GM21723 (cell line): ENCODE data around the gene LRFN4.

ENCODE experiments used
- ATAC-seq: cut with Tn5 transposase; IDR thresholded peaks from one replicate; pipeline ENCODE4 v1.9.1; 2021; ENCODE audit warnings: mild to moderate bottlenecking, moderate library complexity; ENCODE audit not compliant: unreplicated experiment

LRFN4 gene

GRCh38 chr11:66857927-66858185 is 992 bp downstream of the LRFN4 start:
- no peak for ATAC-seq

- no peak for ATAC-seq
Measured at GRCh38 chr11:66858186-66858938, 1.5 kb downstream of the LRFN4 start.

DNA sequence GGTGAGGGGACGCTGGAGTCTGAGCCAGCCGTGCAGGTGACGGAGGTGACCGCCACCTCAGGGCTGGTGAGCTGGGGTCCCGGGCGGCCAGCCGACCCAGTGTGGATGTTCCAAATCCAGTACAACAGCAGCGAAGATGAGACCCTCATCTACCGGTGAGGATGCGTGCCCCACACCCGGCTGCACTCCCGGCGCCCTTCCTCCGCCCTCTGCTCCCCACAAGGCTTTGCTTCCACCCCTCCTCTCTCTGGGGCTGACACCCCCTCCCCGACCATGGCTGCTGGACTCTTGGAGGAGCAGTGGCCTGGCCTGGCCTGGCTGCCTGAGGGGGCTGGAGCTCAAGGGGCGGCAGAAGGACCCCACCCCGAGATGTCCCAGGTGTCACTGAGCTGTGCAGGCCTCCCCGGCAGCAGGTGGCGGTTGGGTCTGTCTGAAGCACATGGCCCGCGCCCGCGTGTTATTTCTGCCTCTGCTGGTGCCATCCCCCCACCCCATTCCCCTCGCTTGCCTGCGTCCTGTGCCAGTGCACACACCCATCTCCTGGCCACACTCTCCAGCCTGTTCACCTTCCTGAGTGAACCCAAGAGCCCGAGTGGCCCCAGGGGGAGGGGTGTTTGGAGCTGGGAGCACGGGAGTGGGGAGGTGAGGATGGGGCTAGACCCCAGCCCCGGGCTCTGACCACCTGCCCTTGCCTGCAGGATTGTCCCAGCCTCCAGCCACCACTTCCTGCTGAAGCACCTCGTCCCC is 2.2 kb downstream of the LRFN4 start:
- ATAC-seq = no peak

DNA sequence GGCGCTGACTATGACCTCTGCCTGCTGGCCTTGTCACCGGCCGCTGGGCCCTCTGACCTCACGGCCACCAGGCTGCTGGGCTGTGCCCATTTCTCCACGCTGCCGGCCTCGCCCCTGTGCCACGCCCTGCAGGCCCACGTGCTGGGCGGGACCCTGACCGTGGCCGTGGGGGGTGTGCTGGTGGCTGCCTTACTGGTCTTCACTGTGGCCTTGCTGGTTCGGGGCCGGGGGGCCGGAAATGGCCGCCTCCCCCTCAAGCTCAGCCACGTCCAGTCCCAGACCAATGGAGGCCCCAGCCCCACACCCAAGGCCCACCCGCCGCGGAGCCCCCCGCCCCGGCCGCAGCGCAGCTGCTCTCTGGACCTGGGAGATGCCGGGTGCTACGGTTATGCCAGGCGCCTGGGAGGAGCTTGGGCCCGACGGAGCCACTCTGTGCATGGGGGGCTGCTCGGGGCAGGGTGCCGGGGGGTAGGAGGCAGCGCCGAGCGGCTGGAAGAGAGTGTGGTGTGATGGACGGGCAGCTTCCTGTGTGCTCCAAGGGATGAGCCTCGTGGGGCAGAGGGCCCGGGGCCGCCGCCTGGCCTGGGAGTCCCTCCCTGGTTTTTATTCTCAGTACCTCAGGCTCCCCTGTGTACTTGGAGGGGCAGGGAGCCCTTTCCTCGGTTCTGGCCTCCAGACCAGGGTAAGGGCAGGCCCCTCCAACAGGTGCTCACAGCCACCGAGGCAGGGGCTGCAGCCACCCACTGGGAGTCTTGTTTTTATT is 3.0 kb downstream of the LRFN4 start:
- ATAC-seq = no peak

GRCh38 chr11:66860449-66860831 is 3.6 kb downstream of the LRFN4 start:
- no peak for ATAC-seq

GRCh38 chr11:66861038-66861773 is 4.3 kb downstream of the LRFN4 start:
- ATAC-seq = no peak

DNA sequence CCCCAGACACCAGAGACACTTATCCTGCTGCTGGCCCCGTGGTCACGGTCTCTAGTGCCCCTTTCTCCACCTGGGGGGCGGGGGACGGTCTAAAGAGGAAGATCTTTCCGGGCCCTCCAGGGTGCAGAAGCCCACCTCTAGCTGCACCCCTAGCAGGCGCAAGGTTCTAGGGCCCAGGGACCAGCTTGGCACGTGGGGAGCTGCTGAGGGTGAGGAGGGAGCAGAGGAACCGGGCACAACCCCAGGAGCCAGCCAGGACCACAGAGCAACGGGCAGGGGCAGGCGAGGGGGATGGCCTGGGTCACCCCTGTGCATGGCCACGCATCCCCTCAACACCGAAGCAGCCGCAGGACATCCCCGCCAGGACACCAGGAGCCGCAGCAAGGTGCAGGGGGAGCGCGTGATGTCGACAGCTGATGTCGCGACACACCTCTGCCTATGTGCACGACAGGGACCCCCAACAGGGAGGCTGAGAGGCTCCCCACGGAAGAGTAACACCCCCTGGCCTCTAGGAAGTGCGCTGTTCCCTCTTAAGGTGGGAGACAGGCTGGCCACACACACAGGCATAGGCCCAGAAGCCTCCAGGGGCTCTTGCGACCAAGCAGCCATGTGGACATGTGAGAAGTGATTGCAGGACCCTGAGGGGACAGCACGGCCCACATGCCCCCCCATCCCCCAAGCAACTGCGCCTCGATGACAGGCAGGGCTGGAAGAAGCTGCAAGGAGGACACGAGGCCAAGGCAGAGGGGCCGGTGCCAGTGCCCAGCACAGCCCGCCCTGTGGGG is 5.1 kb downstream of the LRFN4 start:
- ATAC-seq = no peak

DNA sequence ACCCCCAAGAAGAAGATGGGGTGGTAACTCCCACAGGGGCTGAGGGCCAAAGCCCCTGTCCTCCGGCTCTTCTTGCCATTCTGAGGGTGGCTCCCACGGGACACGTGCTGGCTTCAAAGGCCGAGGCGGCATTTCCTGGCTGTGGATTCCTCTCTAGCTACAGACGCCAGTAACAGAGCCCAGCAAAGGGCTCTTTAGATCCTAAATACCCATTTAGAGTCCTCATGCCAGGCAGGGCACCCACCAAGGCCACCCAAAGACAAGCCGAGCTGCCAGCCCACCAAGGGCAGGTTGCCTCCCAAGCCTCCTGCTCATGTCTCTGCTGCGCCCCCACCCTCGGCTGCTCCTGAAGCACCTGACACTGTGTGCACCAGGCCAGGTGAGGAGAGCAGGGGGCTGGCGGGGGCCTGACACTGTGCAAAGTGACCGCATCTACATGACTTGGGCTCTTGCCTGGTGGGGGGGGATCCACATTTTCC is 5.7 kb downstream of the LRFN4 start:
- ATAC-seq = no peak

- ATAC-seq = no peak
Measured at GRCh38 chr11:66863428-66864125, 6.7 kb downstream of the LRFN4 start.

DNA sequence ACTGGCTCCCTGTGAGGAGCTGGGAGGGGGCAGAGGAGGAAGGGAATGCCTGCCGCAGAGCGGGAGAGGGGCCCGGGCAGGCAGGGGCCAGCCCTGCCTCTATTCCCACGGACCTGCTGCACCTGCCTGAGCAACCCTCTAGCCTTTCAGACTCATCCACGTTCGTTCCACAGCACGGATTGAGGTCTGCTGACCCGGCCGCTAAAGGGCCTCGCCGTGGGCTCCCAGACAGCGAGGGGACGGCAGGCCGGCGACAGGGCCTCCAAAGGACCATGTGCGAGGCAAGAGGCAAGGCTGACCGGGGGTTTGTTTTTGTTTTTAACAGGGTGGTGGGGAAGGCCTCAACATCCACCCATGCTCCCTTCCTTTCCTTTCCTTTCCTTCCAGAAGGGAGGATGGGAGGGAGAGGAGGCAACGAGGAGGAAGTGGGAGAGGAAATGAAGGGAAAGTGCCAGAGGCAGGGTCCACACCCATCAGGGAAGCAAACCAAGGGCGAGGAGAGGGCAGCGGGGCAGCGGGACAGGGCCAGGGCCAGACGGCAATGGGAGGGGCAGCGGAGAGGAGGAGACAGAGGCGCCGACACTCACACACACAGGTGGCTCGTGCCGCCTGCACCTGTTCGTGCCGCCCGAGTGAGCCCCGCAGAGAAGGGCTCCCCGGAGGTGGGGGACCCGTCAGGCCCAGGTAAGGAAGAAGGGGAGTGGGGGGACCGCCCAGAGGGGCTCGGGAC is 7.5 kb downstream of the LRFN4 start:
- ATAC-seq = no peak

GRCh38 chr11:66864924-66865697 is 8.2 kb downstream of the LRFN4 start:
- no peak for ATAC-seq

GRCh38 chr11:66866007-66866406 is 9.1 kb downstream of the LRFN4 start:
- ATAC-seq = no peak

GRCh38 chr11:66866511-66866986 is 9.7 kb downstream of the LRFN4 start:
- no peak for ATAC-seq

DNA sequence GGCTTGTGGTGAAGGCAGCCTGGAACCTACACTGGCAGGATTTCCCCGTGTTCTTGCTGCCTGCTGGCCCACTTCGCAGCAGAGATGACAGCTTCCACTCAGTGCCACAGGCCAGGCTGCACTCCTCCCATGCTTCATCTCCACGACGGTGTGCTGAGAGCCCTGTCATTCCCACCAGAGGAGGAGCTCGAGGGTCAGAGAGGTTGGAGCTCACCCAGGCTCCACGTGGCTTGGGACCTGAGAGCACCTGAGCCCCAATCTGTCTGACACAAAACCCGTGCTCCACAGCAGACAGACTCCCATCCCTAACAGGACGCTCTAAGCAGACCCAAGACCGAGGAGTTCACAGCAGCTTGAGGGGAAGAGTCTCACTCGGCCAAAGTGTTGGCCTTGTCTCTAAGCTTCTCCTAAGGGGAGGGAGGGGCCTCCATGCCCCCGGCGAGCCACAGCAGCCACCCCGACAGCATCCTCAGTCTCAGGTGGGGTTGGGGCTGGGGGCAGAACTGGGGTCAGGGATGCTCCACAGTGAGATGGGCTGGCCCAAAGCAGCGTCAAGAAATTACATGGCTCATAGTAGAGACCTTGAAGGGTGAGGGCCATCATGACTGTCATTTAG is 10.7 kb downstream of the LRFN4 start:
- no peak for ATAC-seq

DNA sequence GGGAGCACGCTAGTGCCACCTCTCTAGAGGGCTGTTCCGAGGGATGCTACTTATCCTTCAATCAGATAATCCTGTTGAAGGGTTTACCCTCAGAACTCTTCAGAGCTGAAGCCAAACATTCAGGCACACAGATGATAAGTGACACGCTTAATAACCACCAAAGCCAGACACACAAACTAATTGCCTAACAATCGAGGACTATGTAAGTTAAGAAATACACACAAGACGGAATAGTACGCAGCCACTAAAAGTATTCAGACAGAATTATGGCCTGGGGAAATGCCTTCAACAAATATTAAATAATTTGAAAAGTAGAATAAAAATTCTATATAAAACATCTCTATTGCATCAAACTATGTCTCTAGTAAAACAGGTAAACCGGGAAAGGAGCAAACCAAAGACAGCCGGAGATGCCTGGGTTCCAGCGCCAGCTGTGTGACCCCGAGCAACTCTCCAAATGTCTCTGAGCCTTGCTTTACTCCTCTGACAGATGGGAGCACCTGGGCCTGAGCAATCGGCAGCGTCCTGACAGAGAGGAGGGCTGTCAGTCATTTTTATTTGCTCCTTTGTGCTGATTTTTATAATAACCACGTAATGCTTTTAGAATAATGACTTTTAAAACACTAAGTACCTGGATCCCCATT is 11.3 kb downstream of the LRFN4 start:
- ATAC-seq = no peak

DNA sequence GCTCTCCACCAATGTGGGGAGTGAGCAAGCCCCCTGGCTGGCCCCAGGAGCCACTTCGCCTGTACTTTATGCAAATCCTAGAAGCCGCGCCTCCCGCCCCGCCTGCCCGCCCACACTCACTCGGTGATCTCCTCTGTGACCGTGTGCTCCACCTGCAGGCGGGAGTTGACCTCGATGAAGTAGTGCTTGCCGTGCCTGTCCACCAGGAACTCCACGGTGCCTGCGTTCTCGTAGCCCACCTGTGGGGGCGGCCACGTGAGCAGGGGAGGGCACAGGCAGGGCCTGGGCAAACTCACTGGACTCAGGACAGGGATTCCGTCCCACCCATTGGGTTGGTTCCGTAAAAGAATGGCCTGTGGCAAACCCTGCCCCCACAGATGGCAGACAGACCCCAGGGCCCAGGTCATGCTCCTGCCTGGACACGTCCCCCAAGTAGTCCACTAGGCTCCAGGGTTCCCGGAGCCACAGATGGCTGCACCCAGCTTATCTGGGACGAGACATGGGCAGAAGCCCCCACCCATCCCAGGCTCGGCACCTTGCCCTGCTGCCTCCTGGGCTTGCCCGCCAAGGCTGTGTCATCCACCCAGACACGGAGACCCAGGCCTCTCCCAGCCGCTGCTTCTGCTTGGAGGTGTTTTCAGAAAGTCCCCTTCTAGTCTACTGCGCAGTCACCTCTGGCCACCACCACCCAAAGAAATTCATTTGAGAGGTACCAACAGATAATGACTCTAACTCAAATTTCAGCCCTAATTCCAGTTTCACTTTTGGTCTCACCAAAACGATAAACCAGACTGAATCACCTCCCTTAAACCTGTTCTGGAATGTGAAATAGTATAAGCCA is 12.1 kb downstream of the LRFN4 start:
- ATAC-seq = peak; percentile 71

DNA sequence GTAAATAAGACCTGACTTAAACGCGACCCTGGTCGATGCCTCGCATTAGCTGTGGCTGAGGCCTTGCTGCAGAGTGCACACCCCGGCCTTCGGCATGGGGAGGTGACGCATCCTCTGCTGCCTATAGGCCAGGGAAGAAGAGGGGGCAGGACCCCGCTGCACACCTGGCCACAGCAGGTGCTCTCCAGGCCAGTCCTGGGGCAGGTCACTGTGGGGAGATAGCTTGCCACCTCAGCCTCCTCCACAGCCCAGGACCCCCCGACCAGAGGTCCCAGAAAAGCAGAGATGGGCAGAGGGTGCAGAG is 12.7 kb downstream of the LRFN4 start:
- ATAC-seq = no peak
